OCI-LY1 (cell line): Measurements from ENCODE around the gene ST14.
A peak's percentile ranks its signal among the peaks of the same experiment; 100 is the strongest.

Experiments
- H2AFZ ChIP-seq: fragments of 200-600 bp; sonication (generic), shearing (Covaris generic); 2 replicates; pipeline ENCODE4 v1.6.0; 2014; ENCODE audit warnings: antibody characterized with exemption, mild to moderate bottlenecking, low read length
- H3F3A ChIP-seq: fragments of 200-600 bp; sonication (generic), shearing (Covaris generic); 2 replicates; pipeline ENCODE4 v1.6.0; 2014; ENCODE audit warnings: mild to moderate bottlenecking, antibody characterized with exemption, low read length, moderate library complexity; ENCODE audit not compliant: insufficient read depth
- H3K27ac ChIP-seq: fragments of 200-600 bp; sonication (generic); 2 replicates; pipeline ENCODE4 v1.5.1; 2014; ENCODE audit warnings: low read length, mixed run types, mild to moderate bottlenecking, low read depth; ENCODE audit not compliant: poor library complexity, severe bottlenecking
- H3K27me3 ChIP-seq: fragments of 200-600 bp; sonication (generic); 2 replicates; pipeline ENCODE4 v1.6.0; 2014; ENCODE audit warnings: antibody characterized with exemption, mild to moderate bottlenecking, low read length, moderate library complexity; ENCODE audit not compliant: insufficient read depth
- H3K36me3 ChIP-seq: fragments of 200-600 bp; sonication (generic); 2 replicates; pipeline ENCODE4 v1.6.1; 2014; ENCODE audit warnings: mild to moderate bottlenecking, antibody characterized with exemption, low read length, moderate library complexity, mixed read lengths; ENCODE audit not compliant: insufficient read depth
- H3K4me1 ChIP-seq: fragments of 200-600 bp; sonication (generic); 2 replicates; pipeline ENCODE4 v1.5.1; 2014; ENCODE audit warnings: mild to moderate bottlenecking, low read length, moderate library complexity; ENCODE audit not compliant: insufficient read depth, severe bottlenecking
- H3K4me2 ChIP-seq: fragments of 200-600 bp; sonication (generic), shearing (Covaris generic); 2 replicates; pipeline ENCODE4 v1.6.1; 2014; ENCODE audit warnings: low read length
- H3K4me3 ChIP-seq: fragments of 200-600 bp; sonication (generic); 2 replicates; pipeline ENCODE4 v1.5.1; 2014; ENCODE audit warnings: low read length, low read depth, mild to moderate bottlenecking, mixed read lengths; ENCODE audit not compliant: poor library complexity, severe bottlenecking
- H3K79me2 ChIP-seq: fragments of 200-600 bp; shearing (Covaris generic); 2 replicates; pipeline ENCODE4 v1.6.1; 2016; ENCODE audit warnings: mixed run types, low read length, mixed read lengths; ENCODE audit not compliant: insufficient read depth
- H3K9ac ChIP-seq: fragments of 200-600 bp; sonication (generic), shearing (Covaris generic); 2 replicates; pipeline ENCODE4 v1.6.1; 2014; ENCODE audit warnings: mild to moderate bottlenecking, low read length, mixed read lengths
- H3K9me2 ChIP-seq: fragments of 200-600 bp; sonication (generic), shearing (Covaris generic); 2 replicates; pipeline ENCODE4 v1.6.1; 2014; ENCODE audit warnings: low read depth, mild to moderate bottlenecking, low read length, mixed read lengths
- H3K9me3 ChIP-seq: fragments of 200-600 bp; shearing (Covaris generic); 2 replicates; pipeline ENCODE4 v1.6.1; 2014; ENCODE audit warnings: low read length, mixed read lengths
- H4K20me1 ChIP-seq: fragments of 200-600 bp; sonication (generic), shearing (Covaris generic); 2 replicates; pipeline ENCODE4 v1.6.0; 2016; ENCODE audit warnings: mild to moderate bottlenecking, low read length; ENCODE audit not compliant: insufficient read depth
- EZH2 ChIP-seq: fragments of 200-600 bp; sonication (generic), shearing (Covaris generic); IDR thresholded peaks from 2 replicates; pipeline ENCODE4 v1.8.0; 2017; ENCODE audit warnings: borderline replicate concordance, mixed run types, mild to moderate bottlenecking, antibody characterized with exemption, low read length, moderate library complexity, mixed read lengths
- TF ChIP-seq, protein P1 (sequence below): fragments of 200-600 bp; sonication (generic), shearing (Covaris generic); IDR thresholded peaks from 2 replicates; pipeline ENCODE4 v1.5.1; 2017; ENCODE audit warnings: mild to moderate bottlenecking, antibody characterized with exemption, low read length, moderate library complexity, mixed read lengths

The ST14 gene

DNA sequence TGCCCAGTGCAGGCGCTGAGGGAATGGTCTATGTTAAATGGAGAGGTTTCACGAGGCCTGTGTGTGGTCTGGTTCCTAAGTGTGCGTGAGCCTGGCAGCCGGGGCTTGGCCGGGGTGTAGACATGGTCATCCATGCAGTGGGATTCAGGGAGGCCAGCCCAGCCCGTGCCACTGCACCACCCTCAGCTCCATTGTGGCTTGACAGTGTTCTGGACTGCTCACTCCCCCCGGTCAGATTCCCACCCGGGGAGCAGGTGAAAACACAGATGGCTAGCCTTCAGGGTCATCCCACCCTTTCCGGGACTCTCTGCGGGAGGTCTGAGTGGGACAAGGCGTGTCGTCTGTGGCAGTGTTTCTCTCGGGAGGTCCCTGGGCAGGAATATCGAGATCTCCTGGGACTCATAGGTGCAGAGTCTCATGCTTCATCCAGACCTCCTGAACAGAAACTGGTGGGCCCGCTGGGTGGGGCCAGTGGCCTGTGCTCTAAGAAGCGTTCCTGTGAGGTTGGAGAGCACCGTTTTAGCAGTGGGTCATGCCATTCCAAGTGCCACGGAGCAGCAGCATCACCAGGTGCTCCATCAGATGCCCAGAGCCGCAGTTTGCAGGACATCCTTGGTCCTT lies 52.3 kb downstream of the ST14 start:
- H3K4me1 ChIP-seq = peaks cover 6% of the 10 kb centered on the region
- H3K9ac ChIP-seq = no peak overlapping the region
- H3K27me3 ChIP-seq = no peaks in the 10 kb centered on the region
- H3K4me2 ChIP-seq = no peak overlapping the region
- peaks cover 65% of the 10 kb centered on the region for H3K36me3 ChIP-seq
- H3K4me3 ChIP-seq = no peak overlapping the region
- no peaks in the 10 kb centered on the region for H3K79me2 ChIP-seq
- H3K9me2 ChIP-seq = no peaks in the 10 kb centered on the region
- TF ChIP-seq EZH2 = no peak
- TF ChIP-seq, protein P1, sequence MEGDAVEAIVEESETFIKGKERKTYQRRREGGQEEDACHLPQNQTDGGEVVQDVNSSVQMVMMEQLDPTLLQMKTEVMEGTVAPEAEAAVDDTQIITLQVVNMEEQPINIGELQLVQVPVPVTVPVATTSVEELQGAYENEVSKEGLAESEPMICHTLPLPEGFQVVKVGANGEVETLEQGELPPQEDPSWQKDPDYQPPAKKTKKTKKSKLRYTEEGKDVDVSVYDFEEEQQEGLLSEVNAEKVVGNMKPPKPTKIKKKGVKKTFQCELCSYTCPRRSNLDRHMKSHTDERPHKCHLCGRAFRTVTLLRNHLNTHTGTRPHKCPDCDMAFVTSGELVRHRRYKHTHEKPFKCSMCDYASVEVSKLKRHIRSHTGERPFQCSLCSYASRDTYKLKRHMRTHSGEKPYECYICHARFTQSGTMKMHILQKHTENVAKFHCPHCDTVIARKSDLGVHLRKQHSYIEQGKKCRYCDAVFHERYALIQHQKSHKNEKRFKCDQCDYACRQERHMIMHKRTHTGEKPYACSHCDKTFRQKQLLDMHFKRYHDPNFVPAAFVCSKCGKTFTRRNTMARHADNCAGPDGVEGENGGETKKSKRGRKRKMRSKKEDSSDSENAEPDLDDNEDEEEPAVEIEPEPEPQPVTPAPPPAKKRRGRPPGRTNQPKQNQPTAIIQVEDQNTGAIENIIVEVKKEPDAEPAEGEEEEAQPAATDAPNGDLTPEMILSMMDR = no peak
- H3K9me3 ChIP-seq = no peaks in the 10 kb centered on the region
- H4K20me1 ChIP-seq = no peaks in the 10 kb centered on the region
- no peaks in the 10 kb centered on the region for H3F3A ChIP-seq
- H3K27ac ChIP-seq = peak overlapping the region; percentile 28
- H2AFZ ChIP-seq = no peak overlapping the region

DNA sequence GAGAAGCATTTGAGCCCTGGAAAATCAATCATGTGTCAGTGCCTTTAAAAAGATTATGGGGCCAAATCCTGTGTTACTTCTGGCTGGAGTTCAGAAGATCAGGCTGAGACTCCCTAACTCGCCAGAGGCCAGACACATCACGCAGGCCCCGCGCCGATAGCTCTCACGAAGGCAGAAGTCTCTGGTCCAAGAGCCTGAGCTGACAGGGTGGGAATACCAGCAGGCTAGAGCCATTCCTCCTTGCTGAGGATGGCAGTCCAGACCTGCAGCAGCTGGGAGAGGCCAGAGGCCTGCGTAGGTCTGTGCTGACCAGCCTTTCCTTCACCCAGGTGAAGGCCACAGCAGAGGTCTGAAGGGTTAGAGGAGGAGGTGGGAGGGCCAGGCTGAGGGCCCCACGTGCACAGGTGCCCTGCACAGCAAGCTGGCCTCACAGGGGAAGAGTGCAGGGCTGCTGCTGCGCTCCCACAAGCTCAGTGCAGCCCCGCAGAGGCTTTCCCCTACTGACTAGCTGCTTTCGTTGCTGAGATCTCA lies 52.9 kb downstream of the ST14 start:
- Histone ChIP-seq H3K9me2 (no peaks in the 10 kb centered on the region), H3K4me2 (no peak overlapping the region), H3K79me2 (no peaks in the 10 kb centered on the region), H3K27me3 (no peaks in the 10 kb centered on the region), H3K27ac (peak overlapping the region; percentile 28), H3K4me1 (peaks cover 6% of the 10 kb centered on the region), H3K4me3 (no peak overlapping the region), H4K20me1 (no peaks in the 10 kb centered on the region), H3K36me3 (peaks cover 61% of the 10 kb centered on the region), H2AFZ (no peak overlapping the region), H3K9me3 (no peaks in the 10 kb centered on the region), H3K9ac (no peak overlapping the region), H3F3A (no peaks in the 10 kb centered on the region)
- TF ChIP-seq, protein P1 = no peak

DNA sequence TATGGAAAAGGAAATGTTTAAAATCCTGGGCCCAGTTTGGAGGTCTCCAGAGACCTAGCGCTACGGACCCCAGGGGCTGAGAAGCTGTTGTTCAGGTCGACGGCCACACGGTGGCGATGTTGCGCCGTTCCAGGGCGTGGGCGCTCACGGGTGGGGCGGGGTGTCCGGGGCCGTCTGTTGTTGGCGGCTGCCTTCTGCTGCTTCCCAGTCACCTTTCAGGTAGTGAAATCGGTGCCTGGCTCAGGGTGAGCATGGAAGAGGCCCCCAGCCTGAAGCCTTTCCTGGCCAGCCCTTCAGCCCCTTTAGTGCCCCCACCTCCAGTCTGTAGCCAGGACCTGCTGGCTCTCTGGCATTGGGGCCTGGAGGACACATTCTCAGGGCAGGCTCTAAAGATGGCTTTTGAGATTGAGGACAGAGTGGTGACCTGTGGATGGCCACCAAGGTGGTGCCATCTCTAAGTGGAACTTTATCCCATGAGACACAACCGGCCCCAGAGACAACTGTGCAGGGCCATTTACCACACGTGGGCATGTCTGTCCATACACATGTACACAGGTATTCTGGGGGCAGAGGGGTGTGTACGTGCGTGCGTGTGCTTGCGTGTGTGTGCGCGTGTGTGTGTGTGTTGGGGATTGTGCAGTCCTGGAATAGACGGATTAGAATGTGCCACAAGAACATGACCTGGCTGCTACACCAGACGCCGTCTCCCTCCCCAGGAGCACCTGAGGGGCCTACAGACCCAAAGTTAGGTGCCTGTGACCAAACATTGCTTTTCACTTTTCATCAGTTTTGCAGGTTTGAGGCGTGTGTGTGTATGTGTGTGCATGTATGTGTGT lies 53.8 kb downstream of the ST14 start:
- H3K27ac ChIP-seq = no peak overlapping the region
- H3K9me2 ChIP-seq = no peaks in the 10 kb centered on the region
- no peaks in the 10 kb centered on the region for H3K9me3 ChIP-seq
- H3K4me2 ChIP-seq = no peak overlapping the region
- H2AFZ ChIP-seq = no peak overlapping the region
- H3K36me3 ChIP-seq = peaks cover 54% of the 10 kb centered on the region
- H3K4me1 ChIP-seq = peaks cover 6% of the 10 kb centered on the region
- H3K79me2 ChIP-seq = no peaks in the 10 kb centered on the region
- no peaks in the 10 kb centered on the region for H3F3A ChIP-seq
- no peak overlapping the region for H3K9ac ChIP-seq
- no peaks in the 10 kb centered on the region for H4K20me1 ChIP-seq
- no peak overlapping the region for H3K4me3 ChIP-seq
- no peaks in the 10 kb centered on the region for H3K27me3 ChIP-seq
- TF ChIP-seq, protein P1 = peak; percentile 79
- no peak for TF ChIP-seq EZH2
